ENCODE results near the gene CKAP5. TPM values are rescaled to one million over a fixed set of nuclear protein-coding genes. Genes with fewer than 3 reads are reported as not detected.

CKAP5 gene
- polyA plus RNA-seq, 1 of the 3 experiments (the other 2 are of a cell fraction), result 51.7 TPM

GRCh38 chr11:46778416-46778815 lies 67.7 kb downstream of the CKAP5 start:
- CTCF ChIA-PET, result no interaction called here
- Histone ChIP-seq H3K4me1 (ENCODE audit: control insufficient read depth in 1 of 2, insufficient read depth in 2 of 2, low read depth in 1 of 2, low read length in 1 of 2) (no peaks in the 10 kb centered on the region), H3K9me2 (no peaks in the 10 kb centered on the region), H3K4me2 (no peak overlapping the region), H3K27ac (ENCODE audit: low read depth in 2 of 2, low read length in 1 of 2) (no peak overlapping the region), H2AFZ (ENCODE audit: low read depth) (no peak overlapping the region), H3K27me3 (ENCODE audit: insufficient read depth) (no peaks in the 10 kb centered on the region), H3F3A (replicated peaks; ENCODE audit: insufficient read depth) (peaks cover 16% of the 10 kb centered on the region), H3K79me2 (ENCODE audit: insufficient read depth) (peaks cover 25% of the 10 kb centered on the region), H3K9ac (no peak overlapping the region), H3K9me3 (no peaks in the 10 kb centered on the region), H3K4me3 (ENCODE audit: low read depth in 2 of 2, low read length in 1 of 2) (no peak overlapping the region), H4K20me1 (ENCODE audit: insufficient read depth) (no peaks in the 10 kb centered on the region), H3K36me3 (replicated peaks in 1 of 2; ENCODE audit: control insufficient read depth in 1 of 2, insufficient read depth in 2 of 2, low read length in 1 of 2) (peaks cover 52 to 85% of the 10 kb centered on the region in 2 experiments)
- no peak for DNase-seq
- TF ChIP-seq SMC3 (IDR thresholded peaks at IDR 0.05; ENCODE audit: low read depth, low read length) (no peak), GABPA (IDR thresholded peaks at IDR 0.05; ENCODE audit: low read depth) (no peak), RFX5 (IDR thresholded peaks at IDR 0.05; ENCODE audit: low read length) (no peak), RAD21 (IDR thresholded peaks at IDR 0.05; ENCODE audit: low read length) (no peak), NRF1 (IDR thresholded peaks at IDR 0.05; ENCODE audit: low read depth, low read length) (no peak), USF1 (IDR thresholded peaks at IDR 0.05; ENCODE audit: borderline replicate concordance, low read depth) (no peak), FOXJ3 (CRISPR knock-in tag; IDR thresholded peaks at IDR 0.05) (no peak), REST (IDR thresholded peaks at IDR 0.05; ENCODE audit: low read depth, low read length) (no peak), TAF1 (IDR thresholded peaks at IDR 0.05; ENCODE audit: borderline replicate concordance, low read depth, low read length) (no peak), YY1 (IDR thresholded peaks at IDR 0.05; ENCODE audit: low read depth) (no peak)
- POLR2A ChIA-PET, result no interaction called here
- WGBS (ENCODE audit: low lambda C conversion rate), result 94% methylated on average over 4 of the region's 4 CpGs

- TF ChIP-seq EP300 (IDR thresholded peaks at IDR 0.05; ENCODE audit: borderline replicate concordance in 1 of 2, low read depth in 1 of 2, low read length in 1 of 2) (no peak), FOSL2 (IDR thresholded peaks at IDR 0.05; ENCODE audit: borderline replicate concordance, low read depth) (no peak), TEAD4 (IDR thresholded peaks at IDR 0.05; ENCODE audit: borderline replicate concordance, insufficient read depth) (no peak), SIN3A (IDR thresholded peaks at IDR 0.05; ENCODE audit: borderline replicate concordance, low read depth, low read length) (no peak), GATA2 (CRISPR knock-in tag; IDR thresholded peaks at IDR 0.05) (no peak), MEF2A (IDR thresholded peaks at IDR 0.05; ENCODE audit: borderline replicate concordance, low read depth) (no peak), SMC3 (IDR thresholded peaks at IDR 0.05; ENCODE audit: low read depth, low read length) (no peak), IRF3 (IDR thresholded peaks at IDR 0.05; ENCODE audit: low read depth, low read length) (no peak)
- WGBS (ENCODE audit: low lambda C conversion rate), result 97% methylated on average over 2 of the region's 2 CpGs
- Histone ChIP-seq H3K27me3 (ENCODE audit: insufficient read depth) (no peaks in the 10 kb centered on the region), H3F3A (replicated peaks; ENCODE audit: insufficient read depth) (peaks cover 18% of the 10 kb centered on the region), H4K20me1 (ENCODE audit: insufficient read depth) (no peaks in the 10 kb centered on the region), H2AFZ (ENCODE audit: low read depth) (no peak overlapping the region), H3K4me1 (ENCODE audit: control insufficient read depth in 1 of 2, insufficient read depth in 2 of 2, low read depth in 1 of 2, low read length in 1 of 2) (no peaks in the 10 kb centered on the region), H3K36me3 (replicated peaks in 1 of 2; ENCODE audit: control insufficient read depth in 1 of 2, insufficient read depth in 2 of 2, low read length in 1 of 2) (peaks cover 43 to 83% of the 10 kb centered on the region in 2 experiments), H3K4me3 (ENCODE audit: low read depth in 2 of 2, low read length in 1 of 2) (no peak overlapping the region), H3K9me3 (no peaks in the 10 kb centered on the region), H3K9me2 (no peaks in the 10 kb centered on the region), H3K4me2 (no peak overlapping the region), H3K79me2 (ENCODE audit: insufficient read depth) (peaks cover 30% of the 10 kb centered on the region), H3K9ac (no peak overlapping the region), H3K27ac (ENCODE audit: low read depth in 2 of 2, low read length in 1 of 2) (no peak overlapping the region)
- no peak for DNase-seq
- CTCF ChIA-PET, result no interaction called here
- POLR2A ChIA-PET, result no interaction called here
Measured at GRCh38 chr11:46776878-46777277, 69.2 kb downstream of the CKAP5 start.

All from SK-N-SH (cell line).